ENCODE measurements around the gene GGT6.

- TF ChIP-seq POLR2AphosphoS5 (IDR thresholded peaks at IDR 0.05) (no peak), CTCF (IDR thresholded peaks at IDR 0.05) (no peak), POLR2A (IDR thresholded peaks at IDR 0.05) (no peak)
These were observed 23.9 kb upstream of the GGT6 start, which contains the start of gene SMTNL2 for GRCh38 chr17:4584101-4584916.
